GM23338 (cell line): ENCODE results near the gene PHKA2.

Experiments used
- CREB1 ChIP-seq: fragments of 250-450 bp; sonication (Bioruptor Pico); IDR thresholded peaks from 2 replicates; pipeline ENCODE4 v1.5.0; 2020; ENCODE audit warnings: low read depth, mild to moderate bottlenecking, moderate library complexity
- CTCF ChIP-seq, 2 experiments: fragments of 200-600 bp in 1 of 2; sonication (generic) in 1 of 2; conservative IDR thresholded peaks; 2 replicates each; pipeline versions ENCODE4 v1.5.1 to v1.6.1; 2016 to 2017; ENCODE audit warnings: antibody characterized with exemption in 2 of 2, low read depth in 2 of 2, mild to moderate bottlenecking in 2 of 2, moderate library complexity in 1 of 2
- ETS1 ChIP-seq: IDR thresholded peaks from 2 replicates; pipeline ENCODE4 v1.6.1; 2016; ENCODE audit warnings: antibody characterized with exemption
- EZH2 ChIP-seq: fragments of 200-600 bp; sonication (generic); IDR thresholded peaks from one replicate; pipeline ENCODE4 v1.8.0; 2017; ENCODE audit warnings: antibody characterized with exemption, mild to moderate bottlenecking, low read depth; ENCODE audit not compliant: unreplicated experiment
- EZH2phosphoT487 ChIP-seq: fragments of 200-600 bp; sonication (generic); IDR thresholded peaks from one replicate; pipeline ENCODE4 v1.8.1; 2018; ENCODE audit warnings: antibody characterized with exemption; ENCODE audit not compliant: unreplicated experiment
- JUNB ChIP-seq: IDR thresholded peaks from one replicate; pipeline ENCODE4 v1.6.1; 2016; ENCODE audit warnings: antibody characterized with exemption; ENCODE audit not compliant: unreplicated experiment
- POLR2AphosphoS5 ChIP-seq: IDR thresholded peaks from 2 replicates; pipeline ENCODE4 v1.6.1; 2016; ENCODE audit warnings: antibody characterized with exemption, low read depth
- REST ChIP-seq: IDR thresholded peaks from one replicate; pipeline ENCODE4 v1.6.1; 2018; ENCODE audit warnings: antibody characterized with exemption; ENCODE audit not compliant: unreplicated experiment
- STAT1 ChIP-seq: IDR thresholded peaks from one replicate; pipeline ENCODE4 v1.6.1; 2016; ENCODE audit warnings: antibody characterized with exemption; ENCODE audit not compliant: unreplicated experiment
- ZNF331 ChIP-seq: fragments of 250-450 bp; sonication (Bioruptor Pico); IDR thresholded peaks from 2 replicates; pipeline ENCODE4 v1.5.0; 2020; ENCODE audit warnings: low read depth, mild to moderate bottlenecking, moderate library complexity

GRCh38 chrX:18888281-18888680 is 95.6 kb downstream of the PHKA2 start:
- no peak for TF ChIP-seq CTCF (conservative IDR thresholded peaks at IDR 0.05; ENCODE audit: low read depth in 2 of 2)
- TF ChIP-seq EZH2phosphoT487: no peak
- no peak for TF ChIP-seq REST
- no peak for TF ChIP-seq POLR2AphosphoS5
- no peak for TF ChIP-seq EZH2
- TF ChIP-seq ZNF331: no peak
- TF ChIP-seq JUNB: no peak
- TF ChIP-seq ETS1: no peak
- no peak for TF ChIP-seq CREB1 (CRISPR knock-in tag)
- TF ChIP-seq STAT1: no peak
